CD4-positive, alpha-beta T cell (primary cell): Measurements from ENCODE around the gene BOLA1. TPM values are rescaled to one million over a fixed set of nuclear protein-coding genes. Genes with fewer than 3 reads are reported as not detected.
A peak's percentile ranks its signal among the peaks of the same experiment; 100 is the strongest.

Experiments used
- ATAC-seq: fragments of 200-7000 bp; cut with Tn5 transposase; one replicate; pipeline ENCODE4 v1.10.0; 2022; ENCODE audit warnings: mild to moderate bottlenecking; ENCODE audit not compliant: poor library complexity
- CTCF ChIA-PET: fragments of 350-600 bp; sonication (Branson Sonifier 250); formaldehyde crosslinking; loops from one replicate; lab custom pipeline; 2021; ENCODE audit warnings: antibody characterized with exemption, inconsistent platforms; lab: Charles Lee
- POLR2A ChIA-PET: fragments of 350-600 bp; sonication (Branson Sonifier 250); formaldehyde crosslinking; loops from one replicate; lab custom pipeline; 2021; ENCODE audit warnings: antibody characterized with exemption, inconsistent platforms; lab: Charles Lee
- DNase-seq, 14 experiments: peaks; one replicate each; pipeline ENCODE4 v3.0.0-alpha.2; 2013 to 2020; ENCODE audit warnings: mixed read lengths in 2 of 14
- H3K27ac ChIP-seq, 2 donors: one replicate each; pipeline versions ENCODE4 v1.5.1 to v1.7.0; 2013; ENCODE audit warnings: low read length in 2 of 2, low read depth in 1 of 2, mild to moderate bottlenecking in 1 of 2
- H3K27me3 ChIP-seq, 2 experiments: 1 replicate in 1 of 2; 2 replicates in 1 of 2; pipeline versions ENCODE4 v1.6.1 to v1.7.0; 2013; ENCODE audit warnings: low read length in 2 of 2, control low read depth in 1 of 2, mild to moderate bottlenecking in 1 of 2, moderate library complexity in 1 of 2; ENCODE audit not compliant: insufficient read depth in 2 of 2, control insufficient read depth in 1 of 2
- H3K36me3 ChIP-seq: one replicate; pipeline ENCODE4 v1.6.1; 2013; ENCODE audit warnings: low read length, control low read depth; ENCODE audit not compliant: insufficient read depth
- H3K4me1 ChIP-seq: one replicate; pipeline ENCODE4 v1.6.1; 2013; ENCODE audit warnings: low read length, control low read depth; ENCODE audit not compliant: insufficient read depth
- H3K4me3 ChIP-seq: one replicate; pipeline ENCODE4 v1.5.1; 2013; ENCODE audit warnings: mild to moderate bottlenecking, low read length, moderate library complexity
- H3K9me3 ChIP-seq, 2 experiments: 1 replicate in 1 of 2; 2 replicates in 1 of 2; pipeline versions ENCODE4 v1.6.1 to v1.7.0; 2013; ENCODE audit warnings: low read length in 2 of 2, mild to moderate bottlenecking in 2 of 2, control low read depth in 1 of 2, moderate library complexity in 1 of 2; ENCODE audit not compliant: control insufficient read depth in 1 of 2, insufficient read depth in 1 of 2
- H3K27ac Mint-ChIP-seq: one replicate; pipeline ENCODE4 v1.8.0; 2020; ENCODE audit warnings: mixed read lengths
- H3K27me3 Mint-ChIP-seq: one replicate; pipeline ENCODE4 v1.8.0; 2021; ENCODE audit warnings: mixed read lengths
- H3K36me3 Mint-ChIP-seq: one replicate; pipeline ENCODE4 v1.8.0; 2021; ENCODE audit warnings: low read depth, mixed read lengths
- H3K4me1 Mint-ChIP-seq: one replicate; pipeline ENCODE4 v1.8.0; 2021; ENCODE audit warnings: low read depth, mixed read lengths
- H3K4me3 Mint-ChIP-seq: one replicate; pipeline ENCODE4 v1.8.0; 2020; ENCODE audit warnings: mild to moderate bottlenecking, mixed read lengths
- H3K9me3 Mint-ChIP-seq: one replicate; pipeline ENCODE4 v1.8.0; 2020; ENCODE audit warnings: mixed read lengths
- CTCF ChIP-seq: fragments of 200-600 bp; IDR thresholded peaks from one replicate; pipeline ENCODE4 v1.8.0; 2022; ENCODE audit warnings: antibody characterized with exemption, mild to moderate bottlenecking
- intact Hi-C, 2 experiments: fragments of 100-400 bp; cut with DNase I in 1 of 2; cut with micrococcal nuclease in 1 of 2; formaldehyde crosslinking; loops; one replicate each; pipeline versions ENCODE4 v1.15.1 to v1.9.0; 2023 to 2025; cut with DNase I, micrococcal nuclease
- total RNA-seq, 174 experiments: library from RNA in 2 of 174; stranded (reverse) in 2 of 174; gene quantifications; one replicate each; pipeline ENCODE4 v1.2.3 and lab custom pipeline; 2021 to 2026

The BOLA1 gene
- total RNA-seq, 2 experiments from 2014 or later = 4.6 to 6.4 TPM

GRCh38 chr1:149927563-149928400 lies 28.4 kb downstream of the BOLA1 start, which contains the start of gene SF3B4:
Gene SF3B4 (minus strand): TSS chr1:149927803. CDS start chr1:149927759, 44 bp downstream.
- peak within 1 kb of the TSS; percentile 87 to 93 for H3K27ac ChIP-seq
- DNase-seq (peak; percentile 93 to 98 (median 94)), ATAC-seq (peak; percentile 91)
- intact Hi-C loops = loop anchor here (1.0 to 2.0 kb wide), 4 partner anchors 28 to 39 kb away; partner anchors contain the start of gene BOLA1 (in 2 of the 2)
- ChIA-PET CTCF (no interaction called here), POLR2A (interaction anchor here (0.6 to 3.2 kb wide), 16 partner anchors 10 to 436 kb away, joined by 3 to 139 read pairs (median 3); partner anchors contain the start of genes BOLA1, OTUD7B, PLEKHO1 and RPRD2)
- Mint-ChIP-seq H3K4me3 (peak within 1 kb of the TSS; percentile 98), H3K4me1 (peaks cover 47% of the 10 kb centered on the region), H3K27ac (peak within 1 kb of the TSS; percentile 99), H3K36me3 (peaks cover 55% of the 10 kb centered on the region), H3K9me3 (no peaks in the 10 kb centered on the region), H3K27me3 (peaks cover 8% of the 10 kb centered on the region)
- no peaks in the 10 kb centered on the region for H3K9me3 ChIP-seq
- no peak for TF ChIP-seq CTCF
- H3K36me3 ChIP-seq = peaks cover 41% of the 10 kb centered on the region
- no peaks in the 10 kb centered on the region for H3K27me3 ChIP-seq
- peaks cover 28% of the 10 kb centered on the region for H3K4me1 ChIP-seq
- peak within 1 kb of the TSS; percentile 94 for H3K4me3 ChIP-seq

- DNase-seq = no peak
- Mint-ChIP-seq H3K27ac (peak overlapping the region; percentile 99), H3K36me3 (peaks cover 49% of the 10 kb centered on the region), H3K4me3 (peak overlapping the region; percentile 98), H3K9me3 (no peaks in the 10 kb centered on the region), H3K4me1 (peaks cover 47% of the 10 kb centered on the region), H3K27me3 (peaks cover 8% of the 10 kb centered on the region)
- Histone ChIP-seq H3K27ac (peak overlapping the region; percentile 87 to 93), H3K9me3 (no peaks in the 10 kb centered on the region), H3K4me1 (peaks cover 28% of the 10 kb centered on the region), H3K36me3 (peaks cover 35% of the 10 kb centered on the region), H3K4me3 (peak overlapping the region; percentile 94), H3K27me3 (no peaks in the 10 kb centered on the region)
- no peak for TF ChIP-seq CTCF
- intact Hi-C loops = no loop called here
- ChIA-PET POLR2A (interaction anchor here (0.6 to 3.2 kb wide), 16 partner anchors 11 to 435 kb away, joined by 3 to 139 read pairs (median 3); partner anchors contain the start of genes BOLA1, OTUD7B, PLEKHO1 and RPRD2), CTCF (no interaction called here)
- no peak for ATAC-seq
These were observed 29.0 kb downstream of the BOLA1 start for GRCh38 chr1:149928401-149928724.

- Histone ChIP-seq H3K36me3 (peaks cover 20% of the 10 kb centered on the region), H3K4me1 (peaks cover 28% of the 10 kb centered on the region), H3K27me3 (no peaks in the 10 kb centered on the region), H3K27ac (no peak overlapping the region), H3K4me3 (no peak overlapping the region), H3K9me3 (no peaks in the 10 kb centered on the region)
- Mint-ChIP-seq H3K9me3 (no peaks in the 10 kb centered on the region), H3K27me3 (peaks cover 8% of the 10 kb centered on the region), H3K36me3 (peaks cover 34% of the 10 kb centered on the region), H3K27ac (peak overlapping the region; percentile 99), H3K4me3 (no peak overlapping the region), H3K4me1 (peaks cover 42% of the 10 kb centered on the region)
- ChIA-PET CTCF (interaction anchor here (1.0 kb wide), 1 partner anchor 94 kb away, joined by 3 read pairs; no protein-coding TSS in a partner anchor), POLR2A (interaction anchor here (1.3 to 3.2 kb wide), 2 partner anchors 43 to 305 kb away, joined by 3 to 139 read pairs; a partner anchor contains a TSS)
- no peak for TF ChIP-seq CTCF
- DNase-seq (peak in 2 of 14 experiments; percentile 31 to 45), ATAC-seq (no peak)
- intact Hi-C loops = no loop called here
These were observed 30.5 kb downstream of the BOLA1 start for GRCh38 chr1:149929856-149930255.
